GM19452 (cell line): Measurements from ENCODE around the gene AK4.
A peak's percentile ranks its signal among the peaks of the same experiment; 100 is the strongest.

Source experiments
- ATAC-seq: cut with Tn5 transposase; IDR thresholded peaks from one replicate; pipeline ENCODE4 v1.9.1; 2021; ENCODE audit not compliant: unreplicated experiment

Gene AK4

GRCh38 chr1:65175171-65176055 is 27.4 kb downstream of the AK4 start:
- ATAC-seq, result no peak

- ATAC-seq, result no peak
These were observed 28.1 kb downstream of the AK4 start for GRCh38 chr1:65176056-65176450.

- no peak for ATAC-seq
These were observed 28.6 kb downstream of the AK4 start for GRCh38 chr1:65176591-65176990.

GRCh38 chr1:65177457-65177856 is 29.5 kb downstream of the AK4 start:
- ATAC-seq, result no peak

- no peak for ATAC-seq
These were observed 30.2 kb downstream of the AK4 start for GRCh38 chr1:65178235-65178634.

- no peak for ATAC-seq
These were observed 31.1 kb downstream of the AK4 start for GRCh38 chr1:65179148-65179547.

GRCh38 chr1:65180977-65181376 is 33.0 kb downstream of the AK4 start:
- no peak for ATAC-seq

- ATAC-seq, result no peak
These were observed 34.8 kb downstream of the AK4 start for GRCh38 chr1:65182658-65183268.

- ATAC-seq, result no peak
These were observed 41.6 kb downstream of the AK4 start for GRCh38 chr1:65189576-65190115.

GRCh38 chr1:65190229-65190628 is 42.2 kb downstream of the AK4 start:
- no peak for ATAC-seq

- ATAC-seq, result no peak
These were observed 45.2 kb downstream of the AK4 start for GRCh38 chr1:65193129-65193695.

- ATAC-seq, result no peak
These were observed 47.8 kb downstream of the AK4 start for GRCh38 chr1:65195495-65196417.

- no peak for ATAC-seq
These were observed 48.9 kb downstream of the AK4 start for GRCh38 chr1:65196926-65197325.

GRCh38 chr1:65197636-65198035 is 49.6 kb downstream of the AK4 start:
- ATAC-seq, result no peak

GRCh38 chr1:65198096-65198495 is 50.1 kb downstream of the AK4 start:
- ATAC-seq, result no peak

GRCh38 chr1:65200411-65200810 is 52.4 kb downstream of the AK4 start:
- no peak for ATAC-seq

GRCh38 chr1:65206836-65207235 is 58.8 kb downstream of the AK4 start:
- no peak for ATAC-seq

GRCh38 chr1:65207317-65207716 is 59.3 kb downstream of the AK4 start:
- peak; percentile 47 for ATAC-seq

GRCh38 chr1:65208563-65208973 is 60.6 kb downstream of the AK4 start:
- no peak for ATAC-seq

GRCh38 chr1:65209005-65209885 is 61.2 kb downstream of the AK4 start:
- ATAC-seq, result no peak
